GM23338 (cell line): ENCODE data around the gene TMUB2. TPM values are rescaled to one million over a fixed set of nuclear protein-coding genes. Genes with fewer than 3 reads are reported as not detected.

Experiments
- ATAC-seq: fragments of 200-7000 bp; cut with Tn5 transposase; 3 replicates; pipeline ENCODE4 v1.9.1; 2020
- DNase-seq: peaks from one replicate; pipeline ENCODE4 v3.0.0-alpha.2; 2015; ENCODE audit warnings: low spot score
- H2AFZ ChIP-seq: fragments of 200-600 bp; sonication (generic); 2 replicates; pipeline ENCODE4 v1.8.0; 2016; ENCODE audit warnings: antibody characterized with exemption, mild to moderate bottlenecking, moderate library complexity
- H3F3A ChIP-seq: fragments of 200-600 bp; sonication (generic); replicated peaks from 2 replicates; pipeline ENCODE4 v1.8.0; 2017; ENCODE audit warnings: antibody characterized with exemption, mixed run types, low read depth
- H3K27ac ChIP-seq: fragments of 200-600 bp; sonication (generic); 2 replicates; pipeline ENCODE4 v1.6.1; 2016; ENCODE audit warnings: low read depth
- H3K27me3 ChIP-seq: fragments of 200-600 bp; sonication (generic); 2 replicates; pipeline ENCODE4 v1.8.0; 2016; ENCODE audit warnings: mild to moderate bottlenecking, mixed run types, moderate library complexity; ENCODE audit not compliant: insufficient read depth
- H3K36me3 ChIP-seq: fragments of 200-600 bp; sonication (generic); 2 replicates; pipeline ENCODE4 v1.8.0; 2016; ENCODE audit warnings: mild to moderate bottlenecking; ENCODE audit not compliant: insufficient read depth
- H3K4me1 ChIP-seq: fragments of 200-600 bp; sonication (generic); 2 replicates; pipeline ENCODE4 v1.8.0; 2016; ENCODE audit warnings: mild to moderate bottlenecking, moderate library complexity; ENCODE audit not compliant: insufficient read depth
- H3K4me2 ChIP-seq: fragments of 200-600 bp; sonication (generic); 2 replicates; pipeline ENCODE4 v1.7.1; 2017; ENCODE audit warnings: mixed run types
- H3K4me3 ChIP-seq: fragments of 200-600 bp; sonication (generic); 2 replicates; pipeline ENCODE4 v1.6.1; 2016; ENCODE audit warnings: mixed run types
- H3K79me2 ChIP-seq: fragments of 200-600 bp; sonication (generic); replicated peaks from 2 replicates; pipeline ENCODE4 v1.8.0; 2017; ENCODE audit warnings: mild to moderate bottlenecking; ENCODE audit not compliant: insufficient read depth
- H3K9me2 ChIP-seq: fragments of 200-600 bp; sonication (generic); 2 replicates; pipeline ENCODE4 v1.8.0; 2017; ENCODE audit not compliant: insufficient read depth
- H4K20me1 ChIP-seq: fragments of 200-600 bp; sonication (generic); replicated peaks from 2 replicates; pipeline ENCODE4 v1.8.0; 2017; ENCODE audit warnings: mild to moderate bottlenecking; ENCODE audit not compliant: insufficient read depth
- H3K27ac Mint-ChIP-seq: 2 replicates; pipeline ENCODE4 v1.8.0; 2020; ENCODE audit warnings: inconsistent platforms, mild to moderate bottlenecking, moderate library complexity, mixed read lengths
- H3K27me3 Mint-ChIP-seq: 3 replicates; pipeline ENCODE4 v1.8.0; 2022; ENCODE audit warnings: low read depth, mild to moderate bottlenecking, moderate library complexity, mixed read lengths, inconsistent platforms; ENCODE audit not compliant: insufficient read depth, poor library complexity
- H3K36me3 Mint-ChIP-seq: 3 replicates; pipeline ENCODE4 v1.8.0; 2021; ENCODE audit warnings: low read depth, mild to moderate bottlenecking, inconsistent platforms, moderate library complexity, mixed read lengths
- H3K4me1 Mint-ChIP-seq: 3 replicates; pipeline ENCODE4 v1.8.0; 2020; ENCODE audit warnings: mild to moderate bottlenecking, inconsistent platforms, mixed read lengths
- H3K4me3 Mint-ChIP-seq: 3 replicates; pipeline ENCODE4 v1.8.0; 2021; ENCODE audit warnings: moderate library complexity, mild to moderate bottlenecking, inconsistent platforms, mixed read lengths
- H3K9me3 Mint-ChIP-seq: 3 replicates; pipeline ENCODE4 v1.8.0; 2020; ENCODE audit warnings: moderate library complexity, mild to moderate bottlenecking, inconsistent platforms, mixed read lengths
- CREB1 ChIP-seq: fragments of 250-450 bp; sonication (Bioruptor Pico); IDR thresholded peaks from 2 replicates; pipeline ENCODE4 v1.5.0; 2020; ENCODE audit warnings: low read depth, mild to moderate bottlenecking, moderate library complexity
- CTCF ChIP-seq, 2 experiments: fragments of 200-600 bp in 1 of 2; sonication (generic) in 1 of 2; conservative IDR thresholded peaks; 2 replicates each; pipeline versions ENCODE4 v1.5.1 to v1.6.1; 2016 to 2017; ENCODE audit warnings: antibody characterized with exemption in 2 of 2, low read depth in 2 of 2, mild to moderate bottlenecking in 2 of 2, moderate library complexity in 1 of 2
- EZH2 ChIP-seq: fragments of 200-600 bp; sonication (generic); IDR thresholded peaks from one replicate; pipeline ENCODE4 v1.8.0; 2017; ENCODE audit warnings: antibody characterized with exemption, mild to moderate bottlenecking, low read depth; ENCODE audit not compliant: unreplicated experiment
- EZH2phosphoT487 ChIP-seq: fragments of 200-600 bp; sonication (generic); IDR thresholded peaks from one replicate; pipeline ENCODE4 v1.8.1; 2018; ENCODE audit warnings: antibody characterized with exemption; ENCODE audit not compliant: unreplicated experiment
- JUNB ChIP-seq: IDR thresholded peaks from one replicate; pipeline ENCODE4 v1.6.1; 2016; ENCODE audit warnings: antibody characterized with exemption; ENCODE audit not compliant: unreplicated experiment
- NANOG ChIP-seq: IDR thresholded peaks from 2 replicates; pipeline ENCODE4 v1.6.1; 2016; ENCODE audit warnings: antibody characterized with exemption, borderline replicate concordance
- POLR2AphosphoS5 ChIP-seq: IDR thresholded peaks from 2 replicates; pipeline ENCODE4 v1.6.1; 2016; ENCODE audit warnings: antibody characterized with exemption, low read depth
- STAT1 ChIP-seq: IDR thresholded peaks from one replicate; pipeline ENCODE4 v1.6.1; 2016; ENCODE audit warnings: antibody characterized with exemption; ENCODE audit not compliant: unreplicated experiment
- ZNF114 ChIP-seq: fragments of 250-450 bp; sonication (Bioruptor Pico); IDR thresholded peaks from 2 replicates; pipeline ENCODE4 v1.5.0; 2020; ENCODE audit warnings: mild to moderate bottlenecking, moderate library complexity
- ZNF331 ChIP-seq: fragments of 250-450 bp; sonication (Bioruptor Pico); IDR thresholded peaks from 2 replicates; pipeline ENCODE4 v1.5.0; 2020; ENCODE audit warnings: low read depth, mild to moderate bottlenecking, moderate library complexity
- polyA plus RNA-seq: library from polyadenylated mRNA; unstranded; fragments of >200 nt; fragmentation: Nextera tagmentation; extraction: Ambion mirVana; gene quantifications from 2 replicates; pipeline ENCODE4 v1.2.1, GENCODE V29; 2016
- total RNA-seq: library from RNA; depleted of rRNA; stranded (reverse); fragments of >200 nt; shearing (Covaris generic); gene quantifications from 2 replicates; pipeline ENCODE4 v1.2.3, GENCODE V29; 2014
- TF ChIP-seq, protein P1 (sequence below): IDR thresholded peaks from 2 replicates; pipeline ENCODE4 v1.6.1; 2016; ENCODE audit warnings: antibody characterized with exemption
- TF ChIP-seq, protein P2 (sequence below): IDR thresholded peaks from one replicate; pipeline ENCODE4 v1.6.1; 2018; ENCODE audit warnings: antibody characterized with exemption; ENCODE audit not compliant: unreplicated experiment
- TF ChIP-seq, protein P3 (sequence below): fragments of 250-450 bp; sonication (Bioruptor Pico); IDR thresholded peaks from 2 replicates; pipeline ENCODE4 v1.5.0; 2020; ENCODE audit warnings: mild to moderate bottlenecking, moderate library complexity

Gene TMUB2
- total and polyA plus RNA-seq, 2 experiments from 2014 or later = 16.5 to 20.8 TPM

- TF ChIP-seq, protein P1, sequence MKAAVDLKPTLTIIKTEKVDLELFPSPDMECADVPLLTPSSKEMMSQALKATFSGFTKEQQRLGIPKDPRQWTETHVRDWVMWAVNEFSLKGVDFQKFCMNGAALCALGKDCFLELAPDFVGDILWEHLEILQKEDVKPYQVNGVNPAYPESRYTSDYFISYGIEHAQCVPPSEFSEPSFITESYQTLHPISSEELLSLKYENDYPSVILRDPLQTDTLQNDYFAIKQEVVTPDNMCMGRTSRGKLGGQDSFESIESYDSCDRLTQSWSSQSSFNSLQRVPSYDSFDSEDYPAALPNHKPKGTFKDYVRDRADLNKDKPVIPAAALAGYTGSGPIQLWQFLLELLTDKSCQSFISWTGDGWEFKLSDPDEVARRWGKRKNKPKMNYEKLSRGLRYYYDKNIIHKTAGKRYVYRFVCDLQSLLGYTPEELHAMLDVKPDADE = no peak
- TF ChIP-seq STAT1 = no peak
- no peak for TF ChIP-seq EZH2
- TF ChIP-seq CREB1 = no peak
- no peak for TF ChIP-seq POLR2AphosphoS5
- TF ChIP-seq EZH2phosphoT487 = no peak
- TF ChIP-seq ZNF114 (CRISPR knock-in tag) = no peak
- TF ChIP-seq JUNB = no peak
- no peak for TF ChIP-seq ZNF331 (CRISPR knock-in tag)
Measured at GRCh38 chr17:44177640-44178039, 9.1 kb upstream of the TMUB2 start (continued).

- DNase-seq (no peak), ATAC-seq (no peak)
- H4K20me1 ChIP-seq = peaks cover 14% of the 10 kb centered on the region
- H3K36me3 ChIP-seq = peaks cover 9% of the 10 kb centered on the region; the same call in 1 of the 2 replicates
- Mint-ChIP-seq H3K36me3 (peaks cover 48% of the 10 kb centered on the region), H3K9me3 (peaks cover 8% of the 10 kb centered on the region), H3K27me3 (peaks cover 6% of the 10 kb centered on the region), H3K27ac (no peak overlapping the region), H3K4me3 (no peak overlapping the region), H3K4me1 (no peaks in the 10 kb centered on the region)
- H3K27ac ChIP-seq = 0 out of 2 replicates have a peak overlapping the region, but pooled peaks have one; percentile 32
- peaks cover 10% of the 10 kb centered on the region; the same call in 1 of the 2 replicates for H3K79me2 ChIP-seq
- no peak overlapping the region for H3K4me2 ChIP-seq
- H3K27me3 ChIP-seq = no peaks in the 10 kb centered on the region
- H3F3A ChIP-seq = no peaks in the 10 kb centered on the region
- no peaks in the 10 kb centered on the region for H3K9me2 ChIP-seq
- H2AFZ ChIP-seq = no peak overlapping the region
- H3K4me1 ChIP-seq = no peaks in the 10 kb centered on the region
- H3K4me3 ChIP-seq = no peak overlapping the region
- TF ChIP-seq STAT1 (no peak), CTCF (conservative IDR thresholded peaks at IDR 0.05; ENCODE audit: low read depth in 2 of 2) (no peak), POLR2AphosphoS5 (no peak), JUNB (no peak), EZH2phosphoT487 (no peak), ZNF331 (CRISPR knock-in tag) (no peak), NANOG (no peak), CREB1 (no peak), EZH2 (no peak)
- TF ChIP-seq, protein P2, sequence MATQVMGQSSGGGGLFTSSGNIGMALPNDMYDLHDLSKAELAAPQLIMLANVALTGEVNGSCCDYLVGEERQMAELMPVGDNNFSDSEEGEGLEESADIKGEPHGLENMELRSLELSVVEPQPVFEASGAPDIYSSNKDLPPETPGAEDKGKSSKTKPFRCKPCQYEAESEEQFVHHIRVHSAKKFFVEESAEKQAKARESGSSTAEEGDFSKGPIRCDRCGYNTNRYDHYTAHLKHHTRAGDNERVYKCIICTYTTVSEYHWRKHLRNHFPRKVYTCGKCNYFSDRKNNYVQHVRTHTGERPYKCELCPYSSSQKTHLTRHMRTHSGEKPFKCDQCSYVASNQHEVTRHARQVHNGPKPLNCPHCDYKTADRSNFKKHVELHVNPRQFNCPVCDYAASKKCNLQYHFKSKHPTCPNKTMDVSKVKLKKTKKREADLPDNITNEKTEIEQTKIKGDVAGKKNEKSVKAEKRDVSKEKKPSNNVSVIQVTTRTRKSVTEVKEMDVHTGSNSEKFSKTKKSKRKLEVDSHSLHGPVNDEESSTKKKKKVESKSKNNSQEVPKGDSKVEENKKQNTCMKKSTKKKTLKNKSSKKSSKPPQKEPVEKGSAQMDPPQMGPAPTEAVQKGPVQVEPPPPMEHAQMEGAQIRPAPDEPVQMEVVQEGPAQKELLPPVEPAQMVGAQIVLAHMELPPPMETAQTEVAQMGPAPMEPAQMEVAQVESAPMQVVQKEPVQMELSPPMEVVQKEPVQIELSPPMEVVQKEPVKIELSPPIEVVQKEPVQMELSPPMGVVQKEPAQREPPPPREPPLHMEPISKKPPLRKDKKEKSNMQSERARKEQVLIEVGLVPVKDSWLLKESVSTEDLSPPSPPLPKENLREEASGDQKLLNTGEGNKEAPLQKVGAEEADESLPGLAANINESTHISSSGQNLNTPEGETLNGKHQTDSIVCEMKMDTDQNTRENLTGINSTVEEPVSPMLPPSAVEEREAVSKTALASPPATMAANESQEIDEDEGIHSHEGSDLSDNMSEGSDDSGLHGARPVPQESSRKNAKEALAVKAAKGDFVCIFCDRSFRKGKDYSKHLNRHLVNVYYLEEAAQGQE = no peak
- TF ChIP-seq, protein P3, sequence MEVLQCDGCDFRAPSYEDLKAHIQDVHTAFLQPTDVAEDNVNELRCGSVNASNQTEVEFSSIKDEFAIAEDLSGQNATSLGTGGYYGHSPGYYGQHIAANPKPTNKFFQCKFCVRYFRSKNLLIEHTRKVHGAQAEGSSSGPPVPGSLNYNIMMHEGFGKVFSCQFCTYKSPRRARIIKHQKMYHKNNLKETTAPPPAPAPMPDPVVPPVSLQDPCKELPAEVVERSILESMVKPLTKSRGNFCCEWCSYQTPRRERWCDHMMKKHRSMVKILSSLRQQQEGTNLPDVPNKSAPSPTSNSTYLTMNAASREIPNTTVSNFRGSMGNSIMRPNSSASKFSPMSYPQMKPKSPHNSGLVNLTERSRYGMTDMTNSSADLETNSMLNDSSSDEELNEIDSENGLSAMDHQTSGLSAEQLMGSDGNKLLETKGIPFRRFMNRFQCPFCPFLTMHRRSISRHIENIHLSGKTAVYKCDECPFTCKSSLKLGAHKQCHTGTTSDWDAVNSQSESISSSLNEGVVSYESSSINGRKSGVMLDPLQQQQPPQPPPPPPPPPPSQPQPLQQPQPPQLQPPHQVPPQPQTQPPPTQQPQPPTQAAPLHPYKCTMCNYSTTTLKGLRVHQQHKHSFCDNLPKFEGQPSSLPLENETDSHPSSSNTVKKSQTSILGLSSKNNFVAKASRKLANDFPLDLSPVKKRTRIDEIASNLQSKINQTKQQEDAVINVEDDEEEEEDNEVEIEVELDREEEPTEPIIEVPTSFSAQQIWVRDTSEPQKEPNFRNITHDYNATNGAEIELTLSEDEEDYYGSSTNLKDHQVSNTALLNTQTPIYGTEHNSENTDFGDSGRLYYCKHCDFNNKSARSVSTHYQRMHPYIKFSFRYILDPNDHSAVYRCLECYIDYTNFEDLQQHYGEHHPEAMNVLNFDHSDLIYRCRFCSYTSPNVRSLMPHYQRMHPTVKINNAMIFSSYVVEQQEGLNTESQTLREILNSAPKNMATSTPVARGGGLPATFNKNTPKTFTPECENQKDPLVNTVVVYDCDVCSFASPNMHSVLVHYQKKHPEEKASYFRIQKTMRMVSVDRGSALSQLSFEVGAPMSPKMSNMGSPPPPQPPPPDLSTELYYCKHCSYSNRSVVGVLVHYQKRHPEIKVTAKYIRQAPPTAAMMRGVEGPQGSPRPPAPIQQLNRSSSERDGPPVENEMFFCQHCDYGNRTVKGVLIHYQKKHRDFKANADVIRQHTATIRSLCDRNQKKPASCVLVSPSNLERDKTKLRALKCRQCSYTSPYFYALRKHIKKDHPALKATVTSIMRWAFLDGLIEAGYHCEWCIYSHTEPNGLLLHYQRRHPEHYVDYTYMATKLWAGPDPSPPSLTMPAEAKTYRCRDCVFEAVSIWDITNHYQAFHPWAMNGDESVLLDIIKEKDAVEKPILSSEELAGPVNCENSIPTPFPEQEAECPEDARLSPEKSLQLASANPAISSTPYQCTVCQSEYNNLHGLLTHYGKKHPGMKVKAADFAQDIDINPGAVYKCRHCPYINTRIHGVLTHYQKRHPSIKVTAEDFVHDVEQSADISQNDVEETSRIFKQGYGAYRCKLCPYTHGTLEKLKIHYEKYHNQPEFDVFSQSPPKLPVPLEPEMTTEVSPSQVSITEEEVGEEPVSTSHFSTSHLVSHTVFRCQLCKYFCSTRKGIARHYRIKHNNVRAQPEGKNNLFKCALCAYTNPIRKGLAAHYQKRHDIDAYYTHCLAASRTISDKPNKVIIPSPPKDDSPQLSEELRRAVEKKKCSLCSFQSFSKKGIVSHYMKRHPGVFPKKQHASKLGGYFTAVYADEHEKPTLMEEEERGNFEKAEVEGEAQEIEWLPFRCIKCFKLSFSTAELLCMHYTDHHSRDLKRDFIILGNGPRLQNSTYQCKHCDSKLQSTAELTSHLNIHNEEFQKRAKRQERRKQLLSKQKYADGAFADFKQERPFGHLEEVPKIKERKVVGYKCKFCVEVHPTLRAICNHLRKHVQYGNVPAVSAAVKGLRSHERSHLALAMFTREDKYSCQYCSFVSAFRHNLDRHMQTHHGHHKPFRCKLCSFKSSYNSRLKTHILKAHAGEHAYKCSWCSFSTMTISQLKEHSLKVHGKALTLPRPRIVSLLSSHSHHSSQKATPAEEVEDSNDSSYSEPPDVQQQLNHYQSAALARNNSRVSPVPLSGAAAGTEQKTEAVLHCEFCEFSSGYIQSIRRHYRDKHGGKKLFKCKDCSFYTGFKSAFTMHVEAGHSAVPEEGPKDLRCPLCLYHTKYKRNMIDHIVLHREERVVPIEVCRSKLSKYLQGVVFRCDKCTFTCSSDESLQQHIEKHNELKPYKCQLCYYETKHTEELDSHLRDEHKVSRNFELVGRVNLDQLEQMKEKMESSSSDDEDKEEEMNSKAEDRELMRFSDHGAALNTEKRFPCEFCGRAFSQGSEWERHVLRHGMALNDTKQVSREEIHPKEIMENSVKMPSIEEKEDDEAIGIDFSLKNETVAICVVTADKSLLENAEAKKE (CRISPR knock-in tag) = no peak
Measured at GRCh38 chr17:44178133-44178532, 8.6 kb upstream of the TMUB2 start.
